ENCODE results near the gene ADIPOR2.
A peak's percentile ranks its signal among the peaks of the same experiment; 100 is the strongest.

Gene ADIPOR2

DNA sequence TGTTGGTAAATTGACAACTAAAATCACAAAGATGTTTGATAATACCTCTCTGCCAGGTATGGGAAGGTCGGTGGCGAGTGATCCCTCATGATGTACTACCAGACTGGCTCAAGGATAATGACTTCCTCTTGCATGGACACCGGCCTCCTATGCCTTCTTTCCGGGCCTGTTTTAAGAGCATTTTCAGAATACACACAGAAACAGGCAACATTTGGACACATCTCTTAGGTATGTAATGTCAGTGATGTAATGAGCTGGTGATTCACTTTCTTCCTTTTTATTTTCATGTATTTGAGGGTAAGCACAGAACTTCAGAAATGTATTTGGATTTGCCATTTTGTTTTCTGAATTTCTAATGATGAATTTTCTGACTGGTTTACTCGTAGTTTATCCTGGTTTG lies 86.9 kb downstream of the ADIPOR2 start:
- DNase-seq, result no peak

DNA sequence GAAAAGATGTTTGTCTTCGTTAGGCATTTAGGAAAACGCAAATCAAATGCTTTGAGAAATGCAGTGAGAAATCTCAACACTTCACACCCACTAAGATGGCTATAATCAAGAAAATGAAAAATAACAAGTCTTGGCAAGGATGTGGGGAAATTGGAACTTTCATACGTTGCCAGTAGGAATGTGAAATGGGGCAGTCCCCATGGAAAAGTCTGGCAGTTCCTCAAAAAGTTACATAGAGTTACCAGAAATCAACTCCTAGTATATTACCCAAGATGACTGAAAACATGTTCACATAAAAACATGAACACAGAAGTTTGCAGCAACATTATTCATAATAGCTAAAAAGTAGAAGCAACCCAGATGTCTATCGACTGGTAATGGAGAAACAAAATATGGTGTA lies 88.0 kb downstream of the ADIPOR2 start:
- no peak for DNase-seq

GRCh38 chr12:1779783-1780182 lies 88.9 kb downstream of the ADIPOR2 start:
- no peak for DNase-seq

DNA sequence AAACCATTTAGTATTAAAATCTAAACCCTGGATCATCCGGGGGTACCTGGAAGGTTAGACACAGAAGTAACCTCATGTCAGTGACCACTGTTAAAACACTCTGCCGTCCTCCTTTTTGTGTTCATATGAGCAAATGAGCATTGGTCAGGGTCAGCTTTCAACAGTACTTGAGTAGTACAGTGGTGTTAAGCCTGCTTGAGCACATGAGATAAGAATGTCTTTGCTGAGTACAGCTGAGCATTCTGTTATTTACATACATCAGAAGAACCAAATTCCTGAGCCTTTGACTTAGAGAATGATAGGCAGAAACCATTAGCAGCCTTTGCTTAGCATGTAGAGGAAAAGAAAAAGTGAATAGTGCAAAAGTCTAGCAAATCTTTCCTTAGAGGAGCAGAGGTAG lies 90.9 kb downstream of the ADIPOR2 start:
- peak in 1 of 2 experiments; percentile 36 for DNase-seq

DNA sequence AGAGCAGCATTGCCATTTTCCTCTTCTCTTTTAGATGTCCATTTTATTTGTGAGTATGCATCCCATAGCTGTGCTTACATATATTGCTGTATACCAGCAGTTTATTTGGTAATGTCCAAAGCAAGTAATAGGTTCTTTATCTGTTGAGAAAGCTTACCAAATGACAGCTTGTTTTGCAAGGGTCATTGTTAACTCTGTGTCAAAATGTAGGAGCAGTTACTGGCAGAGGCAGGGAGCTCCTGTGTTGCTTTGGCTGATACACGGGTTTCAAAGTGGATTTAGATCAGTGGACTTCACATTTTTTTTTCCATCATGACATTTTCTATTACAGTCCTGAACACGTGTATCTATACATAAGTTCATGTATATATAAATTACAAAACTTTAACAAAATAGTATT lies 91.3 kb downstream of the ADIPOR2 start:
- DNase-seq, result no peak

DNA sequence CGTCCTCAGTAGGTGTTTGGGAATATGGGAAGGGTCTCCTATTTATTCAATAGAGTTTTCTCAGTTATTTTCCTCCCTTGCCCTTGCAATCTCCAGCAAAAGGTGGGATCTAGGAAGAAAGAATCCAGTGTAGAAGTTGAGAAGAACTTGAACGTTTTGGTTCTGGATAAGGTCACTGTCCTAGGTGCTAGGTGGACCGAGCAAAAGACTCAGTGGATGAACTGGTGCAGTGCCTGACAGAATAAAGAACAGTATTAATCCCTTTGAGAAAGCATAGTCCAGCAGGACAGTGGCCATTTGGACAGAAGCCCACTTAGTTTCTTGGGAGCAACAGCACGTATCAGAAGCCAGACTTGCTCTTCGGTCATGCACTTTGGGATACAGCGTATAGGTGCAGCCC lies 96.8 kb downstream of the ADIPOR2 start:
- no peak for DNase-seq

DNA sequence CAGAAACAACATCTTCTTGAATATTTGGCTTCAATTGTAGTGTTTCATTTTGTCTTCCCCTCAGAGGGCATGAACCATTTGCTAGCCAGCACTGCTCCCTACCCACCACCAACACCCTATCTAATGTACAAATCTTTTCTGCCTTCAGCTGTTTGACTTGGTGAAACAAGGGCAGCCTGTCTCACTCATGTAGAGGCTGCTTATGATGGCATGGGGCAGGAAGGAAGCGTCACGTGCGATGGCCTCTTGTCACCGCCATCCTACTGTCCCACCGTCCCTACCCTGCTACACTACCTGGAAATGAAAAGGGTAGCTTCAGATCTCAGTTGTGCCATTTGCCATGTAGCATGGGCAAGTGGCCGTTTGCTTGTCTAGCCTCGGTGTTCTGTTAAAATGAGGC lies 99.6 kb downstream of the ADIPOR2 start:
- no peak for DNase-seq

GRCh38 chr12:1791104-1791841 lies 100.4 kb downstream of the ADIPOR2 start:
- peak; percentile 19 to 69 for DNase-seq

DNA sequence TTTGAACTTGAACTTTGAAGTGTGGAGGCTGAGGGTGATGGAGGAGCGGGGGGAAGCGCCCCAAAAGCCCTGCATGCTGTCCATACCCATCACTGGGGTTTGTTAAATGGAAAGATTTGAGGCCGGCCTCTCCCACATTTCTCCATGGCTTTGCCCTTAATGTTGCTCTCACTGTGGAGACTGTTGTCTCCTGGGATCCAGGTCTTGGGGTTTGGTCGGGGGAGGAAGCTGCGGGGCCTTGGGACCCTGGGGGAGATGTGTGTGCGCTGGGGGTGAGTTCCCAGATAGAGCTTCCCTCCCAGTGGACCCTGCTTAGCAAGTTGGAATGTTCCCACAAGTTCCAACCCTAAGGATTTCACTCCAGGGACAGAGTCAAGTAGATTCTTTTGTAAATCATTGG lies 101.5 kb downstream of the ADIPOR2 start:
- DNase-seq, result no peak

DNA sequence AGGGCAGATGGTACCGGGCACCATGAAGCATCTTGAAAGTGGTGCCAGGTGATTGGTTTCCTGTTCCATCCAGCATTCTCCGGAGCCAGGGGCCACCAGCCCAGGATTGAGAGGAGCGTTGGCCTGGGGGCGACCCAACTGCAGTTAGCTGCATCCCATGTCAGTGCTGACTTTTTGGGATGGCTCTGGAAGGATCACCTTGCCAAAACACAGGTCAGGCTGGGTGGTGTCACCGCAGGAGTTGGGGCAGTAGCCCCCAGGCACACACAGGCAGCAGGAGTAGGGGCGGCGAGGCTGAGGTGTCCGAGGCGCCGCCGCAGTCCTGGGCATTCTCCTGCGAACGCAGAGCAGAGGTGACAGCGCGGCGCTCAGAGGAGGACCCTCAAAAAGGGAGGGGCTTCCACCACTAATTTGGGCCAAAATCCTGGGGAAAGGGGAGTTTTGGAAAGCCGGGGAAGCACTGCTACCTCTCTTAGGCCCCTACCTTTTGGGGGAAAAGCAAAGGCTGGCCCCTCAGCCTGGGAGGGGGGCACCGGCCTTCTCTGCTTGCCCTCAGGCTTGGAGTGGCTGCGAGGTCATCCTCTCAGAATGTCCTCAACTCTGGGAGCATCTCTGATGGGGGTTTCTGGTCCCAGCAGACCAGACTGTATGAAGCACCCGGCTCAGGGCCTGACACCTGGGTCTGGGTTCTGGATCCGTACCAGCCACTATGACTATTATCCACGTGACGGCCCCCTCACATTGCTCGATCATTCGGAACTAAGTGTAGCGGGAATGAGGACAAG lies 102.7 kb downstream of the ADIPOR2 start:
- no peak for DNase-seq

DNA sequence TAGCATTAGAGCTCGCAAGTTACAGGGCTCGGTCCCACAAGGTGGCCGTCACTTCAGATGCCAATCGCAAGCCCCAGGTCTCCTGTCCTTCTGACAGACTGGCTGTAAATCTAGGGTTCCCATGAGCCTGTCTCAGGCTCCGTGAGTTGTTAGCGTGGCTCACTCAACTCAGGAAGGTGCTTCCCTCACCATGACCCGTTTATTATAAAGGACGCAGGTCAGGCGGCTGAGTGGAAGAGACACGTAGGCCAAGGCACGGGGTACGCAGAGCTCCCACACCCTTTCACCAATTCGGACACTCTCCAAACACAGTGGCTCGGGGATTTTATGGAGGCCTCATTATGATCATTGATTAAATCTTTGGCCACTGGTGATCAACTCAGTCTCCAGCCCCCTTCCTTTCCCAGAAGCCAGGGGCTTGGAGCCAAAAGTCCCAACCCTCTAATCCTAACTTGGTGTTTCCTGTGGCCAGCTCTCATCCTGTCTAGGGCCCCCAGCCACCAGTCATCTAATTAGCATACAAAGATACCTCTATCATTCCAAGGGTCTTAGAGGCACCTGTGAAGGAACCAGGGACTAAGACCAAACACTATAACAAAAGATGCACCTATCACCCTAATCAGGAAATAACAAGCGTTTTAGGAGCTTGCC lies 103.7 kb downstream of the ADIPOR2 start:
- no peak for DNase-seq

- peak in 1 of 2 experiments; percentile 48 for DNase-seq
These were observed 104.4 kb downstream of the ADIPOR2 start for GRCh38 chr12:1795221-1795784.

- peak; percentile 46 to 80 for DNase-seq
These were observed 105.1 kb downstream of the ADIPOR2 start for GRCh38 chr12:1795785-1796514.

DNA sequence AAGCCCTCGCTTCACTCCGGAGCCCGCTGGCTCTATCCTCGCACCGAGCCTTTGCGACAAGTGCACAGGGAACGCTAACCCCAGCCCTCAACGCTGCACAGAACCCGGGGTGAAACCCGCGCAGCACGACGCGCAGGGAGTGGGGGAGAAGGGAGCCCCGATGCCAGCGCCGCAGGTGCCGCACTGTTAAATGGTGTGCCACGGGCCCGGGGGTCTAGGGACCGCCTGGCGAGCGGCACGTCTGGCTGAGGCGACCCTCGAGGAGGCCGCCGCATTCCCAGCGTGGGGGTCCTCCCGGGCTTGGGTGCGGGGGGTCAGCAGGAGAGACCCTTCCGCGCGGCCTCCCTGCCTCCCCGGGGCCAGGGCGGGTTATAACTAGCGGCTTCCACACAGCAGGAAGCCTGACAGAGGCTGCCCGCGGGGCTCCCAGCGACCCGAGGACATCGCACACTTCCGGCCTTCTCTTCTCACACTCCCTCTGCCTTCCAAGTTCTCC lies 105.7 kb downstream of the ADIPOR2 start:
- no peak for DNase-seq

DNA sequence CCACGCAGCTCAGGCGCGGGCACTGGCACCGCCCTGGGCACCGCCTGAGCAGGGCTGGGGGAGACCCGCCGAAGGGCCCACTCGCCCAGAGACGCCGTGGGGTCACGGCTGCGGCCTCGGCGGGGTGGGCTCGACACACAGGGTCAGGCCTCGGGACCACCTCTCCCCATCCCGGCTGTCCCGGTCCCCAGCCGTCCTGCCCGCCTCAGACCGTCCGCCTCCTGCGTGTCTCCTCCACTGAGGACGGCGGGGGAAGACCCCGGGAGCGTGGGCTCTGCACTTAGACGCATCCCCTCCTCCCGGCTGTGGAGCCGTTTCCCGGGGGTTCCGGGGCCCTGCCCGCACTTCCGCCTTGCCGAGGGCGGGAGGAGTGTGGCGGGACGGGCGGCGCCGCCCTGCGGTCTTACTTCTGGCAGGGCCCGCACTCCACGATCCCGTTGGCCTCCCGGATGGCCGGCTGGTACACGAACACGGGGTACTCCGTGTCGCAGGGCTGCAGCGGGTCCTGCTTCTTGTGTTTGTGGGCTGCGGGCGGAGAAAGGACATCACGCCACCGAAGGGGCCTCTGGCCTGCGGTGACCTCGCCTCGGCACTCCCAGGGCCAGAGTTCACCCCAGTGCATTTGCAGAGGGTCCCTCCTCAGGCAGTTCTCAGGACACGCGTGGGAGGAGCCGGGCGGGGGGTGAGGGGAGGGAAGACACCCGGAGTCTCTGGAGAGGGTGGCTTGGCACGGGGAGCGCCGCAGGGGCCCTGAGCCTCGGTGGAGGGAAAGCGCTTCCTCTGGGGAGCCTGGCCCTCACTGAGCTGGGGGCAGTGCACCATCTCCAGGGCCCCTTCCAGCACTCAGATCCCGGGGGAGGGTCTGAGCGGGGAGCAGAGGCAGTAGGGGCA lies 106.4 kb downstream of the ADIPOR2 start:
- DNase-seq, result no peak

DNA sequence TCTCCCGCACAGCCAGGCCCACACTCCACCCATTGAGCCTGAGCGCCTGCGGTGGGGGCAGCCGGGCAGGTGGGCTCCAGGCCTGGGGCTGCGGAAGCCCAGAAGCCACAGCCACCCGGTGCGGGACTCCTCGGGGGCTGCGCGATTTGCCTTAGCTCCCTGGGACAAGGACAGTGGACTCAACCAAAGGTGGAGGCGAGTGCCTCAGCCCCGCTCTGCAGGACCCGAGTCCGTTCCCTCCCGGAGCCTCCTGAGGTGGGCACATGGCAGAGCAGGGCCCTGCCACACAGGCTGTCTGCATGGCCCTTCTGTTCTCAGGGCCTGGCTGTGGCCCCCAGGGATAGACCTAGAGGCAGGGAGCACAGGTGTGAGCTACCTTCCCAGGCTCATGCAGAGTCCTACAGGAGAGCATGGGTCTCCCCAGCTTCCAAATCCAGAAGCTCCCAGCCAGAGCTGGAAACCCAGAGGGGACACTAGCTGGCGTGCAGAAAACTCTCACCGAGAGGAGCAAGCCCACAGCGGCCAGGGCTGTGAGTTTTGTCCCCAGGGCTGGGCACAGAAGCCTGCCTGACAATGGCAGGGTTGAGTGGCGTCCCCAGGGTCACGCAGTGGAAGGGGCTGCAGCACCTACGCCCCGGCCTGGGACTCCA lies 107.2 kb downstream of the ADIPOR2 start:
- DNase-seq, result no peak

DNA sequence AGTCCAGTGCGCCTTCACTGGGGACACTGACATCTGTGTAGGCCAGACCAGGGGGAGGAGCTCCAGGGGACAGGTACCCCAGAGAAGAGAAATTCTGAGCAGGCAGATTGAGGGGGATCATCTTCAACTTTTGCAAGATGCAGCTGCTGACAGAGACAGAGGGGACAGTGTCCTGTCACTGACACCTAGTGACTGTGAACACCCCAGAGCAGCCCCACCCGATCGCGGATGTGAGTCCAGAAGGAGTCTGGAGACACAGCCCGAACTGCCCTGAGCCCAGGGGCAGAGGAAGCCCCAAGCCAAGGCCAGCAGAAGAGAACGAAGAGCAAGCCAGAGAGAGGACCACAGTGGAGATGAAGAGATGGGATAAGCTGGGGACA lies 107.8 kb downstream of the ADIPOR2 start:
- DNase-seq, result no peak

DNA sequence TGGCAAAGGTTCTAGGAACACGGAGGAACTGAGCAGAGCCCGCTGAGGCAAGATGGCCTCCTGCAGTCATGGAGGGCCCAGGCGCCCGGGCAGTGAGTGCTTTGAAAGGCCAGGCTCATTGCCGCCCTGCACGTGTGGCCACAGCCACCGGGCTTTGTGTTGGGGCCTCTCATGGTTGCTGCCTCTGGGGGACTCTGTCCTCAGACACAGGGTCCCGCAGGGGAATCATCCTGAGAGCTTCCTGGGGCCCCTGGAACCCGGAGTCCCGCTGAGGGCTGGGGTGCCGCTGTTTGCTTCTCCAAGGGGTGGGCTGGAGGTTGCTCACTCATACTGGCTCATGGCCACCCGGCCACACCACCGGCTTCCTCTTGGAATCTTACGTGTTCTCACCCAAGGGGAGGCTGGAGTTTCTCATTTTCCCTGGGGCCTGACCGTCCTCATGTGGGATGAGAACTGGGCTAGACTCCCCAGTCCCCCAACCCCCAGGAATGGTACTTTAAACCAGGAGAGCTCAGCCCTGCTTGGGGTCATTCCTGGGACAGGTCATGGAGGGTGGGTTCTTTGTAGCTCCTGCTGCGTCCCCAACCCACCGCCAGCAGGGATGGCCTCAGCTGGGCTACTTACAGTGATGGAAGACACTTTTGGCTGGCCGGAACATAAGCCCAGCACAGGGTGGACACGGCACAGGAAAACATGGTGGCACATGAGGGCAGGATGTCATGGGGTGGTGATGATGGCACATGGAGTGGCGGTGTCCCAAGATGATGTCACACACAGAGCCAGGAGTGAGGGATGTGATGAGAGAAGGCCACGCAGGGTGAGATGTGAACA lies 108.4 kb downstream of the ADIPOR2 start:
- no peak for DNase-seq

- DNase-seq, result no peak
These were observed 109.1 kb downstream of the ADIPOR2 start for GRCh38 chr12:1799882-1800400.

All from NCI-H524 (cell line).